Measurements from ENCODE around the gene LDAH. TPM values are rescaled to one million over a fixed set of nuclear protein-coding genes. Genes with fewer than 3 reads are reported as not detected.

LDAH gene
- total RNA-seq, 2 experiments from 2014 or later = 27.0 to 32.8 TPM

- Mint-ChIP-seq H3K4me3 (no peak overlapping the region), H3K4me1 (no peaks in the 10 kb centered on the region), H3K36me3 (ENCODE audit: low read depth) (peaks cover 14% of the 10 kb centered on the region), H3K9me3 (ENCODE audit: low read depth) (no peaks in the 10 kb centered on the region), H3K27me3 (no peaks in the 10 kb centered on the region), H3K27ac (no peak overlapping the region)
- POLR2A ChIA-PET = no interaction called here
- no peak for ATAC-seq
- CTCF ChIA-PET = interaction anchor here (0.6 kb wide), 1 partner anchor 743 kb away, joined by 3 read pairs; no protein-coding TSS in a partner anchor
- intact Hi-C loops (cut with DNase I, micrococcal nuclease) = no loop called here
- DNase-seq = no peak
These were observed 126.5 kb downstream of the LDAH start for GRCh38 chr2:20696366-20696765.

GRCh38 chr2:20693317-20693716, 129.6 kb downstream of the LDAH start:
- H3K36me3 Mint-ChIP-seq (ENCODE audit: low read depth) = peaks cover 24% of the 10 kb centered on the region
- no peak overlapping the region for H3K27ac Mint-ChIP-seq
- ATAC-seq (no peak), DNase-seq (no peak)
- POLR2A ChIA-PET = no interaction called here
- intact Hi-C loops (cut with DNase I, micrococcal nuclease) = no loop called here
- H3K27me3 Mint-ChIP-seq = no peaks in the 10 kb centered on the region
- H3K4me1 Mint-ChIP-seq = no peaks in the 10 kb centered on the region
- H3K4me3 Mint-ChIP-seq = no peak overlapping the region
- CTCF ChIA-PET = interaction anchor here (0.9 to 1.1 kb wide), 2 partner anchors 31 to 270 kb away, joined by 3 read pairs; no protein-coding TSS in a partner anchor
- no peaks in the 10 kb centered on the region for H3K9me3 Mint-ChIP-seq (ENCODE audit: low read depth)

DNA sequence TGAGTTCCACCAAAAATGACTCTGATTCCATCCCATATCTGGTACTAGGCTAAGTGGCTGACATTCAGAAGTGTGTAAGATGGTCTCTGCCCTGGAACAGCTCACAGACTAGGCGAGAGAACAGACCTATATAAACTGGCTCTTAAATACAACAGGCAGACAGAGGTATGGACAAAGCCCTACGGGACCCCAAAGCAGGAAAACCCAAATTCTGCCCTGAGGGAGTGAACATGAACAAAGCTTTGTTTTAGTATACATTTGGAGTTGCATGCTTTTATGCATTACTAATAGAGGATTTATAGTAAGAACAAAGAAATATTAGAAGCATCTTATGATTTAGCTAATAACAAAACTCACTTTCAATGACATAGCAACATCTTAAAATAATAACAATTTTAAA, 130.8 kb downstream of the LDAH start:
- intact Hi-C loops (cut with DNase I, micrococcal nuclease) = no loop called here
- Mint-ChIP-seq H3K27ac (no peak overlapping the region), H3K4me1 (no peaks in the 10 kb centered on the region), H3K36me3 (ENCODE audit: low read depth) (peaks cover 28% of the 10 kb centered on the region), H3K9me3 (ENCODE audit: low read depth) (no peaks in the 10 kb centered on the region), H3K27me3 (no peaks in the 10 kb centered on the region), H3K4me3 (no peak overlapping the region)
- ChIA-PET CTCF (interaction anchor here (0.9 to 1.0 kb wide), 3 partner anchors 16 to 271 kb away, joined by 3 to 4 read pairs (median 3); no protein-coding TSS in a partner anchor), POLR2A (no interaction called here)
- ATAC-seq (no peak), DNase-seq (no peak)

DNA sequence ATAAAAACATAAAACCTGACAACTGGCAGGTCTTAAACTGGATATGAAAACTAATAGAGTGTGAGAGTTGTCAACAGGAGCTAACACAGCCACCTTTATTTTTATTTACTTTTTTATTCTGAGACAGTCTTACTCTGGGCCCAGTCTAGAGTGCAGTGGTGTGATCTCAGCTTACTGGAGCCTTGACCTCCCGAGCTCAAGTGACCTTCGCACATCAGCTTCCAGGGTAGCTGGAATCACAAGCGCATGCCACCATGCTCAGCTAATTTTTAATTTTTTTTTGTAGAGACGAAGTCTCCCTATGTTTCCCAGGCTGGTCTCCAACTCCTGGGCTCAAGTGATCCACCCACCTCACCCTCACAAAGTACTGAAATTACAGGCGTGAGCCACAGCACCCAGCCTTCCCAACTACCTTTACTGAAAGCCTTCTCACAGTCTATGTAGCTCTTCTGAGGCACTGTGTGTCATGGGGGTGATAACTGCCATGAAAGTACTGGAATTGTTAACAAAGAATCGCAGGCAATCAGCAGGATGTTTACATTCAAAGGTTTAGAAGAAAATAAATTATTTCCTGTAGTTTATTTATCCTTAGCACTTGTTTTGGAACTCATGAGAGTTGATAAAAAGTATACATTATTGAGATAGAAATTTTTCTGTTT, 131.7 kb downstream of the LDAH start:
- intact Hi-C loops (cut with DNase I, micrococcal nuclease) = no loop called here
- Mint-ChIP-seq H3K27me3 (no peaks in the 10 kb centered on the region), H3K4me3 (no peak overlapping the region), H3K36me3 (ENCODE audit: low read depth) (peaks cover 34% of the 10 kb centered on the region), H3K27ac (no peak overlapping the region), H3K4me1 (no peaks in the 10 kb centered on the region), H3K9me3 (ENCODE audit: low read depth) (no peaks in the 10 kb centered on the region)
- POLR2A ChIA-PET = no interaction called here
- ATAC-seq (no peak), DNase-seq (no peak)
- CTCF ChIA-PET = no interaction called here

DNA sequence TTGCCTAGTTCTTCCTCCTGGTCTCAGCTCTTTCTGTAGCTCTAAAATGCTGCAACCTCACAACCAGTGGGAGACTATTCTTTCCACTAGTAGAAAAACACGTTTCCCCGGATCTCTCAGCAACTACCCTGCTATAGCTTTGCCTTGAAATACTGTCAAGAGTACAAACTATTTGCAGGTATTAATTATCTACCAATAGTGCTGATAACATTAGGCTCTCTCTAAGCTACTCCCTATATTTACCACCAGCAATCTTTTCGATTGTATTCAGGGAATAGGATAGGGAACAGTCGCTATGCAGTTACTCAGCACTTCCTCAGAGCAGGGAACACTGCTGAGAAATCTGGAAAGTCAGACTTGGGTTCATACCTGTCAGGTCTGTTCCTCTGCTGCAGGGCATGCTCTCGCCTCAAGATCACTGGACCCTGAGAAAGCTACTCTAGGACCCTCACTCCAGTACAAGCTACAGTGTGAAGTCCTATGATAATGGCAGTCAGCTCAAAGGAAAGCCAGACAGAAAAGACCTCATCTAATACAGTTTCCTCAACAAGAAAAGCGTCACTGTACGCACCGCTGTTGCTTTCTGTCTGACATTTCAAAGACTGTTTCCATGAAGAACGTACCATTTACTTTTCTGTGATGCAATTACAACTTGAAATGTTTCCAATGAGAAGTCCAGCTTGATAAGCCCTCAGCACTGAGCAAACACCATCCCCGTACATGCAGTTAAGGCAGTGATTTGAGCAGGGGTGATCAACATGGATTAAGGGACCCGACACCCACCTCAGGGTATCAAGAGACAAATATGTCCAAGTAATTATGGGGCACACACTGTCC, 133.3 kb downstream of the LDAH start:
- ChIA-PET POLR2A (no interaction called here), CTCF (interaction anchor here (0.5 kb wide), 1 partner anchor 293 kb away, joined by 4 read pairs; no protein-coding TSS in a partner anchor)
- DNase-seq (no peak), ATAC-seq (no peak)
- Mint-ChIP-seq H3K36me3 (ENCODE audit: low read depth) (peaks cover 42% of the 10 kb centered on the region), H3K4me3 (no peak overlapping the region), H3K27me3 (no peaks in the 10 kb centered on the region), H3K4me1 (no peaks in the 10 kb centered on the region), H3K9me3 (ENCODE audit: low read depth) (no peaks in the 10 kb centered on the region), H3K27ac (no peak overlapping the region)
- intact Hi-C loops (cut with DNase I, micrococcal nuclease) = no loop called here

GRCh38 chr2:20687260-20687832, 135.6 kb downstream of the LDAH start:
- H3K27ac Mint-ChIP-seq = no peak overlapping the region
- DNase-seq (no peak), ATAC-seq (no peak)
- H3K27me3 Mint-ChIP-seq = no peaks in the 10 kb centered on the region
- ChIA-PET CTCF (interaction anchor here (0.8 kb wide), 1 partner anchor 174 kb away, joined by 3 read pairs; no protein-coding TSS in a partner anchor), POLR2A (no interaction called here)
- peaks cover 56% of the 10 kb centered on the region for H3K36me3 Mint-ChIP-seq (ENCODE audit: low read depth)
- H3K4me3 Mint-ChIP-seq = no peak overlapping the region
- intact Hi-C loops (cut with DNase I, micrococcal nuclease) = no loop called here
- no peaks in the 10 kb centered on the region for H3K9me3 Mint-ChIP-seq (ENCODE audit: low read depth)
- H3K4me1 Mint-ChIP-seq = no peaks in the 10 kb centered on the region

- DNase-seq (no peak), ATAC-seq (no peak)
- intact Hi-C loops (cut with DNase I, micrococcal nuclease) = no loop called here
- CTCF ChIA-PET = interaction anchor here (0.9 to 1.1 kb wide), 2 partner anchors 9 to 357 kb away, joined by 3 to 4 read pairs; no protein-coding TSS in a partner anchor
- H3K36me3 Mint-ChIP-seq (ENCODE audit: low read depth) = peaks cover 46% of the 10 kb centered on the region
- POLR2A ChIA-PET = no interaction called here
- H3K4me3 Mint-ChIP-seq = no peak overlapping the region
- H3K27me3 Mint-ChIP-seq = no peaks in the 10 kb centered on the region
- no peaks in the 10 kb centered on the region for H3K4me1 Mint-ChIP-seq
- no peaks in the 10 kb centered on the region for H3K9me3 Mint-ChIP-seq (ENCODE audit: low read depth)
- H3K27ac Mint-ChIP-seq = no peak overlapping the region
These were observed 138.3 kb downstream of the LDAH start for GRCh38 chr2:20684581-20685063.

- ChIA-PET POLR2A (interaction anchor here (0.6 to 0.7 kb wide), 2 partner anchors 67 to 329 kb away, joined by 3 read pairs; no protein-coding TSS in a partner anchor), CTCF (no interaction called here)
- intact Hi-C loops (cut with DNase I, micrococcal nuclease) = loop anchor here in 1 of 2 experiments (1.0 kb wide), 1 partner anchor 281 kb away; no protein-coding TSS in a partner anchor
- no peaks in the 10 kb centered on the region for H3K9me3 Mint-ChIP-seq (ENCODE audit: low read depth)
- ATAC-seq (no peak), DNase-seq (no peak)
- no peak overlapping the region for H3K4me3 Mint-ChIP-seq
- H3K4me1 Mint-ChIP-seq = no peaks in the 10 kb centered on the region
- peaks cover 35% of the 10 kb centered on the region for H3K36me3 Mint-ChIP-seq (ENCODE audit: low read depth)
- H3K27ac Mint-ChIP-seq = no peak overlapping the region
- H3K27me3 Mint-ChIP-seq = no peaks in the 10 kb centered on the region
These were observed 140.6 kb downstream of the LDAH start for GRCh38 chr2:20682167-20682920.

DNA sequence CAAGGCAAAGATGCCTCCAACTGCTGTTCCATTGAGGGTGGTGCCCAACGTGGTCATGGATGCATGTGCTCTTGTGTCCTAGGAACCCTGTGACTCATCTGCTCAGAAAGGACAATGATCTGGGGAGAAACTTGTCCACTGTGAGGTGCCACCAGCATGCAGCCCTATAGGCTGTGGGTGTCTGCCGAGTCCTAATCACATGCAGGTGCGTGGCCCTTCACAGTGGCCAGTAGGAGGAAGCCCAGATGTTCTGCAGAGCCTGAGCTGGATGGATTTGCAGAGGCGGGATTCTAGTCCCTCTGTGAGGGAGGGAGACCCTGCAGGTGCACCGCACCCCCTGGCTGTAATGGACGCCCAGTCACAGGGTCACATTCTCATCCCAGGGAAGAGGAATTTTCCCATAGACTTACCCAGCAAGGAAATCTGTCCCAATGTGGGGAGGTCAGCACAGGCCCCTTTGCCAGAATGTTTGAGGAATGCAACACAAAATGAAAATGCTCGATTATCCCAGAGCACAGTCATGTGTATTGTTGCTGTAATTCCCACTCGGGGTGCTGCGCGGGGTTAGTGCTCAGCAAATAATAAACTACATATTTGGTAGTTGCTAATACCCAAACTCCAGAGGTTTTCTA, 142.0 kb downstream of the LDAH start:
- ATAC-seq (no peak), DNase-seq (no peak)
- Mint-ChIP-seq H3K9me3 (ENCODE audit: low read depth) (no peaks in the 10 kb centered on the region), H3K4me1 (no peaks in the 10 kb centered on the region), H3K27me3 (no peaks in the 10 kb centered on the region), H3K27ac (no peak overlapping the region), H3K36me3 (ENCODE audit: low read depth) (peaks cover 25% of the 10 kb centered on the region), H3K4me3 (no peak overlapping the region)
- POLR2A ChIA-PET = no interaction called here
- CTCF ChIA-PET = no interaction called here
- intact Hi-C loops (cut with DNase I, micrococcal nuclease) = no loop called here

GRCh38 chr2:20678780-20679179, 144.1 kb downstream of the LDAH start:
- DNase-seq = no peak
- H3K36me3 Mint-ChIP-seq (ENCODE audit: low read depth) = peaks cover 14% of the 10 kb centered on the region
- no peaks in the 10 kb centered on the region for H3K9me3 Mint-ChIP-seq (ENCODE audit: low read depth)
- no peaks in the 10 kb centered on the region for H3K4me1 Mint-ChIP-seq
- H3K4me3 Mint-ChIP-seq = no peak overlapping the region
- POLR2A ChIA-PET = no interaction called here
- CTCF ChIA-PET = interaction anchor here (0.6 to 5.6 kb wide), 4 partner anchors 18 to 285 kb away, joined by 3 to 23 read pairs (median 8); partner anchors contain the start of gene HS1BP3
- H3K27me3 Mint-ChIP-seq = no peaks in the 10 kb centered on the region
- ATAC-seq = no peak
- intact Hi-C loops (cut with DNase I, micrococcal nuclease) = no loop called here
- no peak overlapping the region for H3K27ac Mint-ChIP-seq

- Mint-ChIP-seq H3K27me3 (no peaks in the 10 kb centered on the region), H3K36me3 (ENCODE audit: low read depth) (peaks cover 9% of the 10 kb centered on the region), H3K27ac (no peak overlapping the region), H3K4me3 (no peak overlapping the region), H3K9me3 (ENCODE audit: low read depth) (no peaks in the 10 kb centered on the region), H3K4me1 (no peaks in the 10 kb centered on the region)
- DNase-seq = no peak
- POLR2A ChIA-PET = interaction anchor here (0.7 kb wide), 1 partner anchor 18 kb away, joined by 3 read pairs; no protein-coding TSS in a partner anchor
- intact Hi-C loops (cut with DNase I, micrococcal nuclease) = no loop called here
- no peak for ATAC-seq
- CTCF ChIA-PET = interaction anchor here (1.2 to 5.6 kb wide), 5 partner anchors 12 to 285 kb away, joined by 3 to 23 read pairs (median 4); partner anchors contain the start of gene HS1BP3
These were observed 144.9 kb downstream of the LDAH start for GRCh38 chr2:20678086-20678395.

All from activated CD4-positive, alpha-beta T cell treated with anti-CD3 and anti-CD28 coated beads for 36 hours (primary cell).